LNCaP clone FGC (cell line): ENCODE measurements around the gene FGFBP1.

ENCODE experiments used
- DNase-seq: peaks from one replicate; pipeline ENCODE4 v3.0.0-alpha.2; 2011; ENCODE audit warnings: low read depth
- H3K4me3 ChIP-seq: 2 replicates; pipeline ENCODE4 v1.5.1; 2011; ENCODE audit warnings: mild to moderate bottlenecking, low read depth, low read length, control low read depth
- CTCF ChIP-seq: IDR thresholded peaks from 2 replicates; pipeline ENCODE4 v1.5.1; 2012; ENCODE audit warnings: mild to moderate bottlenecking; ENCODE audit not compliant: control insufficient read depth, insufficient read depth; ENCODE audit errors: extremely low read depth

Gene FGFBP1

DNA sequence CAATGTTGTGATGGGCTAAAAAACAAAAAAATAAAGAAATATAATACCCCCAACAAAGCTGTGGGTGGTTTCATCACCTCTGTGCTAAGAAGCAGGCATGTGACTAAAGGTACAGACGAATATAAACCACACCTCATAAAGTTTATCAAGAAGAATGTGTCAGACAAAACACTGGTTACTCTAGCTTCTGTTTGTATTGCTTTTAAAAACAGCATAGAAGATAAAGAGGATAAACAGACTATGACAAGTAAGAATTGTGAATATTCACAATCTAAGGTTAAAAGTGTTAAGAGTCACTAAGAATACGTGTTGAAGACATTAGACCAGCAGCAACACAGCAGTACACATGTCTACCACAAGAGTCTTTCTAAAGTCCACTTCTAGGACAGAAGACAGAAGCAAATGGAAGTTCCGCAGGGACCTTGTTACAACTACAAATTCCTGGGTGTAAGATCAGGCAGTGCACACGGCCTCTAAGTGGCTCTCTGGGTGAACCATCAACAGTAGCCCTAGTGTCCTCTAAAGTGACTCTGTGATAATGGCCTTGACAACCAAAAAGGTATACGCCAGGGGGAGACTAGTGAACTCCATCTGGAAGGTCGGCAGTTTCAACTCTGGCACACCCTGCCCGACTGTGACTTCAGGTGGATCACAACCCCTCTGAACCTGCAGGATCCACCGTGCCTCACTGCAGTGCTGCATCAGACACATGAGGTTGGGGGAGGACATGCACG is 32.7 kb upstream of the FGFBP1 start:
- H3K4me3 ChIP-seq: no peak overlapping the region
- no peak for DNase-seq
- no peak for TF ChIP-seq CTCF

DNA sequence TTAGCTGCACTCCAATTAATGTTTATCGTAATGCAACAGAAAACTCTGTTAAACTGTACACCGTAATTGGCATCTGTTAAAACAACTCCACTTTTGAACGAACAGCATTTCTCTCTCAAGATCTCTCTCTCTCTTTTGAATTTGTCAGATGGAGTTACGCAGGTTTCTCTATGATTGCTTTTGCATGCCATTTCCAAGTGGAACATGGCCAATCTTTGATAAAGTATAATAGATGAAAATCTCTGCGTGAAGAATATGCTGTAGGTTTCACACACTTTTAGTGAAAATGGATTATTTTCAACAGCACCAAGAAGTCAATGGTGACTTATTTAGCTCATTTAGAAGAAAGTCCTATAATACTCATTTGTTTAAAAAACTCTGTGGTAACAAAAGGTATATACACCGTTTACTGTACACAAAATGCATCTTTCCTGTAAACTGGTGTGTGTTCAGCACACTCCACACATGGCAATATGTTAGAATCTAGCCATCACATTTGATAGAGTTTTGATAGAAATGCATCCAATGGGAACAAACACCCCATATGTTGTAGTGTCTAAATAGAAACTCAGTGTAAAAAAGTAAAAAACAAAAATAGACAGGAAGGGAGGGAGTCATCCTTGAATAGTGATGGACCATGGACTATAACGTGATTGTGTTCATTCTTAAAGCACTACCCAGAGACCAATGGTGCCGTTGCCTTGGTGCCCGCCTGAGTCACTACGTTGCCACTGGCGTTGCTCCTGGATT is 30.2 kb upstream of the FGFBP1 start:
- no peak for TF ChIP-seq CTCF
- H3K4me3 ChIP-seq: no peak overlapping the region
- no peak for DNase-seq

DNA sequence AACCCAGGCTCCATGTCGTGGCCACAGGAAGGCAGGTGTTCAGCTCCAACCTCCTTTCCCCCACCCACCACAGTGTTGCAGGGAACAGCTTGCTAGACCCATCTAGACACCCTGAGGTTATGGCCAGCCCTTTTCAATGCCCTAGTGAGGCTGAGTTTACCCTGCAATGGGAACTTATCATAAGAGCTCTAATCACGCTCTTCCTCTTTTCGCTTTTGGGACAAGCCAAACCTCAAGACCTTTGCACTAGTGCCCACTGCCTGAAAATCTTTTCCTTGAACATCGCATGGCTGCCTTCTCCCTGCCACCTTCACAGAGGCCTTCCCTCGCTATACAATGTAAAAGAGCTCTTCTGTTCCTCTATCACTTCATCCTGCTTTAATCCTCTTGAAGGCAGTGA is 26.8 kb upstream of the FGFBP1 start:
- TF ChIP-seq CTCF: no peak
- no peak for DNase-seq
- no peak overlapping the region for H3K4me3 ChIP-seq

GRCh38 chr4:15964159-15964558 is 25.6 kb upstream of the FGFBP1 start:
- TF ChIP-seq CTCF: peak; percentile 28; the same call in 1 of the 2 replicates
- no peak overlapping the region for H3K4me3 ChIP-seq
- DNase-seq: no peak

GRCh38 chr4:15963576-15963975 is 25.0 kb upstream of the FGFBP1 start:
- no peak for DNase-seq
- TF ChIP-seq CTCF: no peak
- no peak overlapping the region for H3K4me3 ChIP-seq

DNA sequence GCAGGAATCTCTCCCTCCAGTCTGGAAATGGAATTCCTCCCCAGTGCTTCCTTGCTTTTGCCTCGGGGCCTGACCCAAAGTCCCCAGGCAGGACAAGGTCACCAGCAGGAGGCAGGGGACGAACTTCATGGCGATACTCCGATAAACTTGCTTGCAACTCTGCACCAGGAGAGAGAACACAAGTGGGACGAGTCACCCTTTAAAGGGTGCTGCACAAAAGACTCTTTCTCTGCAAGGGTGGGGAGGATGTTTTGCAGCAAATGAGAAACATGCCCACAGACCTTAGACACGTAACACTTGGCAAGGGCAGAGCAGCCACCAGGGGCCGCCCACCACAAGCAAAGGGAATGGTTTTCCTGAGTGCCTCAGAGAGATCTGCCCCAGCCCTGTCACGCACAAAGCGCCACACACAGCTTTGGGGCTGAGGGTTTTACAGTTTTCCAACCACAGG is 24.5 kb upstream of the FGFBP1 start, which contains the start of gene FGFBP2:
TSS of gene FGFBP2 (minus strand) at position 175 of the 451 bp plus-strand sequence. CDS start at position 129, 46 bp downstream.
- TF ChIP-seq CTCF: peak; percentile 42; the same call in 1 of the 2 replicates
- no peak within 1 kb of the TSS for H3K4me3 ChIP-seq
- no peak for DNase-seq
